Measurements from ENCODE around the gene DOHH.

DOHH gene, protein sequence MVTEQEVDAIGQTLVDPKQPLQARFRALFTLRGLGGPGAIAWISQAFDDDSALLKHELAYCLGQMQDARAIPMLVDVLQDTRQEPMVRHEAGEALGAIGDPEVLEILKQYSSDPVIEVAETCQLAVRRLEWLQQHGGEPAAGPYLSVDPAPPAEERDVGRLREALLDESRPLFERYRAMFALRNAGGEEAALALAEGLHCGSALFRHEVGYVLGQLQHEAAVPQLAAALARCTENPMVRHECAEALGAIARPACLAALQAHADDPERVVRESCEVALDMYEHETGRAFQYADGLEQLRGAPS

GRCh38 chr19:3500429-3501101, at the start of gene DOHH:
DOHH (minus strand) TSS chr19:3500674; CDS start chr19:3496814, 3,860 bp downstream.
- DNase-seq: peak; percentile 96

- DNase-seq: no peak
Measured at GRCh38 chr19:3549816-3550215, 49.3 kb upstream of the DOHH start.

DNA sequence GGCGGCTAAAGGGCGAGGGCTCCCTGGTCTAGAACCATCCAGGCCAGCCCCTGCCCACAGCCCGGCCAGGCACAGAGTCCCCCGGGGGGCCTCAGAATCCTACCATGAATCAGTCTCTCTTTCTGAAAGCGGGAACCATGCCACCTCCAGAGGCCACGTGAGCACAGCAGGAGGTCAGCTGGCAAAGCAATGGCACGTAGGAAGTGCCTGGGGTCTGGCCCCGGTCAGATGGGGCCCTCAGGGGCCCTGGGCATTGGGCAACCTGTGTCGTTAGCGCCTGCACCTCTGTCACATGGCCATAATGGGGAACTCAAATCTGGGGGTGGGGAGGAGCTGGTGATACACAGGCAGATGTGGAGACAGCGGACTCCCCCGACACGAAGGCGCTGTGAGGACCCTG, 48.1 kb upstream of the DOHH start:
- DNase-seq: no peak

GRCh38 chr19:3547767-3548282, 47.4 kb upstream of the DOHH start:
- no peak for DNase-seq

GRCh38 chr19:3547301-3547731, 46.8 kb upstream of the DOHH start:
- peak; percentile 41 for DNase-seq

DNA sequence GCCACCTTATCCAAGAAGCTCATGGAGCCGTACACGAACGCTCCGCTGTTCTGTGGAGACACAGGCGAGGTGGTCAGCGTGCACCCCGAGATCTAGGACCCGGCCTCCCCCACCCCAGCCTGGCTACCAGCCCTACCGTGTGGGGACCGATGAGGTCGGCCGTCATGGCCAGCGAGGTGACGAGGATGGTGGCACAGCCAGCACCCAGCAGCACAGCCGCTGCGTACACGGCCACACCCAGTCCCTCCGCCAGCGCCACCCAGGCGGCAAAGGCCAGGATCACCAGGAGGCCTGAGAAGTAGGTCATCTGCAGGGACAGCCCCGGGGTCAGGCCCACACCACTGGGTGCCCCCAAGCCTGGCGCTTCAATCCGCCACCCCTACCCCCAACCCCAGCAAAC, 45.6 kb upstream of the DOHH start:
- DNase-seq: no peak

GRCh38 chr19:3545669-3546034, 45.2 kb upstream of the DOHH start:
- no peak for DNase-seq

DNA sequence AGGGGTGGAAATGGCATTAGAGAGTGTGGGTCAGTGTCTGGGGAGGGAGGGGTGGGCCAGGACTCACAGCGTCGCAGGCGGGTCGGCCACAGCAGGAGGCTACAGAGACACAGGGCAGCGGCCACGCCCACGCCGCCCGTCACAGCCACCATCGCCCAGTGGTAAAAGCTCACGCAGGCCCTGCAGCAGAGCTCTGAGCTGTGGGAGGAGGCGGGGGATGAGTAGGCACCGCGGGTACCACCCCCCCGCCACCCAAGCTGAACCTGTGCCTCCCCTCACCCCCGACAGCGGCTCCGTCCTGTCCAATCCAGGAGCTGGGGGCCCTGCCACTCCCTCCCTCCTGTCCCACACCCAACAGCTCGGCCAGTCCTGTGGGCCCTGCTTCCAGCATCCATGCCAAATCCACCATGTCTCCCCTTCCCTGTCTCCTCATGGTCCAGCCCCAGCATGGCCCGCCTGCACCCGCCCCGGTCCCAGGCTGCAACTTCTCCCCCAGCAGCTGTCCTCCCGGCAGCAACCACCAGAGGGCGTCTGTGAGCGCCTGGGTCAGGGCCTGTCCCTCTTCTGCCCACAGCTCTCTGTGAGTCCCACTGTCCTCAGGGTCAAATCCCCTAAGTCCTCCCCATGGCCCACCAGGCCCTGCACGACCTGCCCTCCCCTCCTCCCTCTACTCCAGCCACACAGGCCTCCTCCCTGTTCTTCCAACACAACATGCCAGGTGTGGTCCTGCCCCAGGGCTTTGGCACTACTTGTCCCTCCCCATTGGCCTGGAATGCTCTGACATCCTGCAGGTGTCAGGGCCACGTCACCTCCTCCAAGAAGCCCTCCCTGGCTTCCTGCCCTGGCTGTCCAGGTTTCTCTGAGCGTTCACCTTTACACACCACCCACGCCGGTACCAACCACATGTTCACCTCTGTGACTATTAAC, 44.5 kb upstream of the DOHH start:
- peak; percentile 78 for DNase-seq

- no peak for DNase-seq
Measured at GRCh38 chr19:3544058-3544376, 43.5 kb upstream of the DOHH start.

DNA sequence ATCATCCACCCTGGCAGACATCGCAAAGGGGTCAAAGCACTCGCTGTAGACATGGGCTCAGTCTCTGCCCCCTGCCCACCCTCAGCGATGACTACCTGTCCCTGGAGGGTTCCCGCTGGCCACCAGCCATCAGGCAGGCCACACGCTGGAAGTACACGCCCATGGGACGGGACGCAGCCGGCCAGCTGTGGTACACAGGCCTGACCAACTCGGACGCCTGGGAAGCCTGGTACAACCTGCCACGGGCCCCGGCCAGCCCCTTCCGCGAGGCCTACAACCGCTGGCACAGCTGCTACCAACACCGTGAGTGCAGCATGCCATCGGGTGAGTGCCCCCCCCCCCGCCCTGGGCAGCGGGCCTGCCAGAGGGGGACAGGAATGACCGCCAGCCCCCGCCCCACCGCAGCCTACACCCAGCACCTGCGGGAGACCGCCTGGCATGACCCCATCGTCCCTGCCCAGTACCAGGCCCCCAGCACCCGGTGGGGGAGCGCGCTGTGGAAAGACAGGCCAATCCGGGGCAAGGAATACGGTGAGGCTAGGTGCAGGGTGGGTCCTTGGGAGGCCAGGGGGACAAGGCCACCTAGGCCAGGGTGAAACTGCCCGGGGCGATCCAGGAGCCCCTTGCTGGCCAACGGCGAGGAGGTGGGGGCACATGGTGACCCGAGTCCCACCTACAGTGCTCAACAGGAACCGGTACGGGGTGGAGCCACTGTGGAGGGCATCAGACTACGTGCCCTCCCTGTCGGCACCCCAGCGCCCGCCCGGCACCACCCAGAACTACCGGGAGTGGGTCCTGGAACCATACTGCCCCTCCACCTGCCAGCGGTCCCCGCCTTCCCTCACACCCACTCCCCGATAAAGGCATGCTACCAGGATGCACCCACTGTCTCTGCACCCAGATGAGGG, 42.9 kb upstream of the DOHH start:
- no peak for DNase-seq

DNA sequence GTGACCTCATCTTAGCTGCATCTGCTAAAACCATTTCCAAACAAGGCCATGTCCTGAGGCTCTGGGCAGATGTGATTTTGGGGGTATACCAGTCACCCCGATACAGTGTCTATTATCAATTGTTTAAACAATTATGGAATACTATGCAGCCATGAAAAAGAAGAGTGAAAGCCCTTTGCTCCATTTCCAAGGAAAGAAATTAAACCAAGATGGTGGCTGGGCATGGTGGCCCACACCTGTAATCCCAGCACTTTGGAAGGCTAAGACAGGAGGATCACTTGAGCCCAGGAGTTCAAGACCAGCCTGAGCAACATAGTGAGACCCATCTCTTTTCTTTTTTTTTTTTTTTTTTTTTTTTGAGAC, 39.3 kb upstream of the DOHH start:
- DNase-seq: no peak

- no peak for DNase-seq
Measured at GRCh38 chr19:3538965-3539755, 38.7 kb upstream of the DOHH start, which contains the start of gene TEKTIP1. TEKTIP1 (plus strand) TSS chr19:3539174; CDS start chr19:3539178, 4 bp downstream.

DNA sequence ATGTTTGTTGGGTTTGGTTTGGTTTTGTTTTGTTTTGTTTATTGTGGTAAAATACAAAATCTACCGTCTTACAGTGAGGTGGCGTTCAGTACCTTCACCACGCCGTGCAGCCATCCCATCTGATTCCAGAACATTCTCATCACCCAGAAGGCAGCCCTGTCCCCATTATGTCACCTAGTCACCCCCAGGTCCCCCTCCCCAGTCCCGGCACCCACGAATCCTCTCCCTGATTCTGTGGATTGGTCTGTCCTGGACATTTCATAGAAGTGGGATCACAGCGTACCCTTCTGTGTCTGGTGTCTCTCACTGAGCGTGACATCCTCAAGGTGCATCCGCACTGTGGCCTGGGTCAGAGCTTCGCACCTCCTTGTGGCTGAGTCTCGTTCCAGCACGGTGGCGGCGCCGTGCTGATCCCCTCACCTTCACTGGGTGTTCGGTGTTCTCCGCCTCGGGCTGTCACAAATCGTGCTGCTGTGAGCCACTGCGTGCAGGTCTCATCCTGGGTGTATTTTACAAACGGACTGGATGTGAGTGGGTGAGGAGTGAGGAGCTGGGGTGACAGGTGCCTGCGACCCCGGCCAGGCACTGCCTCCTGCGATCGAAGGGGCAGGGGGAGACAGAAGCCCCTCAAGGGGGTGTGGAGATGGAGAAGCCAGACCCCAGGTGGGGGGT, 37.9 kb upstream of the DOHH start:
- no peak for DNase-seq

- DNase-seq: no peak
Measured at GRCh38 chr19:3537438-3538240, 37.2 kb upstream of the DOHH start.

DNA sequence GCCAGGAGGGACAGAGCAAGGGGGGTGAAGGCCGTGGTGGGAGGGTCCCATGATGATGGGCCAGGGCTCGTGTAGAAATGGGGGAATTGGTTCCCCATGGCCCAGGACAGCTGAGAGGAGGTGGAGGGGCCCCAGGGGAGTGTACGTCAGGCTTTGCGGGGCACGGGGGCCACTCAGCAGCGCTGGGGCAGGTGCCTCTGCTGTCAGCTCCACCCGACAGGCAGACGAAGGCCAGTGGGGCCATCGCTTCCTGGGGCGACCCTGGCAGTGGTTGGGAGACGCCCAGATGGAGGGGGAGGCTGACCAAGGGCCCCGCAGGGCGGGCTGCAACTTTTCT, 36.6 kb upstream of the DOHH start:
- no peak for DNase-seq

- no peak for DNase-seq
Measured at GRCh38 chr19:3536429-3537100, 36.1 kb upstream of the DOHH start.

DNA sequence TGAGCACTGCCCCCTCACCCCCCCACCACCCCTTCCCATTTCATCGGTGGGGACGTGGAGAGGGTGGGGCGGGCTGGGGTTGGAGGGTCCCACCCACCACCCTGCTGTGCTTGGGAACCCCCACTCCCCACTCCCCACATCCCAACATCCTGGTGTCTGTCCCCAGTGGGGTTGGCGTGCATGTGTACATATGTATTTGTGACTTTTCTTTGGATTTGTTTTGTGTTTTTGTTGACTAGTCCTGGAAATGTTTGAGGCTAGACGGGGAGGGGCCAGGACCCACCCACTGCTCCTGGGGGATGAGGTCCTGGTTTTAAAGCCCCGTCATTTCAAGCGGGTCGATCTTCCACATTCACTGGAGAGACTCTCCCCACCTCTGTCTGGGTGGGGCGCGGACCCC, 35.5 kb upstream of the DOHH start:
- DNase-seq: no peak

- no peak for DNase-seq
Measured at GRCh38 chr19:3535563-3535965, 35.1 kb upstream of the DOHH start.

DNA sequence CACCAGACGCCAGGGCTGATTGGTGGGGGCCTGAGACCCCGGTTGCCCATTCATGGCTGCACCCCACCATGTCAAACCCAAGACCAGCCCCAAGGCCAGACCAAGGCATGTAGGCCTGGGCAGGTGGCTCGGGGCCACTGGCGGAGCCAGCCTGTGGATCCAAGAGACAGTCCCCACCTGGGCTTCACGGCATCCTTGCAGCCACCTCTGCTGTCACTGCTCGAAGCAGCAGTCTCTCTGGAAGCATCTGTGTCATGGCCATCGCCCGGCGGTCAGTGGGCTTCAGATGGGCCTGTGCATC, 34.7 kb upstream of the DOHH start:
- no peak for DNase-seq
